DMS 273 (cell line): Measurements from ENCODE around the gene IGSF21.
"Not testable (repeated sequence)": the region's sequence is repeated elsewhere in the genome, so short reads cannot be mapped to it uniquely, and the experiment has no call there.

ENCODE experiments used
- DNase-seq: peaks from one replicate; lab custom pipeline; 2025; ENCODE audit not compliant: unreplicated experiment; lab: John Stamatoyannopoulos, UW

IGSF21 gene

DNA sequence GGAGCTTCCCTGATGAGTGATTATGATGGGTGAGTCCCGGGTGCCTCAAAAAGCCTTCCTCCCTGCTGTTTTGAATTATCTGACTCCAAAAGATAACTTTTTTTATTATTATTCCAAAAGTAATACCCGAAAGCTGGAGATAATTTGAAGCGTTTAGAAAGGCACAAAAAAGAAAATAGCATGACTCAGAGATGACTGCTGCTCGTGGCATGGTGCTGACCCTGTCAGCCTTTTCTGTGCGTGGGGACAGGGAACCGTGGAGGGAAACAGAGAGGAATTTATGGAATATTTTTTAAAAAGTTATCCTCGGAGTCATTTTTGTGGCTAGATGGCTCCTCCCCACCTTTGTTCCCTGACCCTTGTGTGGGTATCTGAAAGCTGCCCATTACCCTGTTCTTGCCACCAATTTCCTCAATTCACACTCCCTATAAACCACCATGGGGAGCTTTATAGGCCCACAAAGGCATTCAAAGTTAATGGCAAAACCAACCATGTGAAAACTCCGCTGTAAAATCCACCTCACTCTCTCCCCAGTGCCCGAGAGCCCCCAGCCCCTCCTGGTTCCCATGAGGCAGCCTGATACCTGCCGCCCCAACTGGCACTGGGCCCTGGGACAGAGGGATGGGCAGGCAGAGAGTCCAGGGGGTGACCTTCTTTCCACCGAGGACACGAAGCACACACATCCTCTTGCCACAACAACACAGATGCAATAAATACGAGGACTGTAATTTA lies 37.5 kb downstream of the IGSF21 start:
- DNase-seq = no peak

GRCh38 chr1:18145851-18146618 lies 38.4 kb downstream of the IGSF21 start:
- DNase-seq = no peak

- DNase-seq = no peak
Observed at GRCh38 chr1:18146886-18147285, 39.3 kb downstream of the IGSF21 start.

- DNase-seq = no peak
Observed at GRCh38 chr1:18147672-18148071, 40.1 kb downstream of the IGSF21 start.

DNA sequence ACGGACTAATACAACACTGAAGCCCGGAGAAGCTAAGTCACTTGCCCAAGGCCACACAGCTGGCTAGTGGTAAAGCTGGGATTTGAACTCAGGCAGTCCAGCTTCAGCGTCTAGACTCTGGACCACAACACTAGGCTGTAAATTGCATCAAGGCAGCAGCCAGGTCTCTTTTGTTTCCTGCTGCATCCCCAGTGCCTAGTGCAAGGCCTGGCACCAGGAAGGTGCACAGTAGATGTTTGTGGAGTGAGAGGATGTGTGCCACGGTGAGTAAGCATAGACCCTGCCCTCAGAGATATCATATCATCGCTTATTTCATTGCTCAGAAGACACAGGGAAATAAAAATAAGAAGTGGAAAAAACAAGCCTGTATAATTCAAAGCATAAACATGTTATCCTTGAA lies 40.9 kb downstream of the IGSF21 start:
- DNase-seq = no peak

DNA sequence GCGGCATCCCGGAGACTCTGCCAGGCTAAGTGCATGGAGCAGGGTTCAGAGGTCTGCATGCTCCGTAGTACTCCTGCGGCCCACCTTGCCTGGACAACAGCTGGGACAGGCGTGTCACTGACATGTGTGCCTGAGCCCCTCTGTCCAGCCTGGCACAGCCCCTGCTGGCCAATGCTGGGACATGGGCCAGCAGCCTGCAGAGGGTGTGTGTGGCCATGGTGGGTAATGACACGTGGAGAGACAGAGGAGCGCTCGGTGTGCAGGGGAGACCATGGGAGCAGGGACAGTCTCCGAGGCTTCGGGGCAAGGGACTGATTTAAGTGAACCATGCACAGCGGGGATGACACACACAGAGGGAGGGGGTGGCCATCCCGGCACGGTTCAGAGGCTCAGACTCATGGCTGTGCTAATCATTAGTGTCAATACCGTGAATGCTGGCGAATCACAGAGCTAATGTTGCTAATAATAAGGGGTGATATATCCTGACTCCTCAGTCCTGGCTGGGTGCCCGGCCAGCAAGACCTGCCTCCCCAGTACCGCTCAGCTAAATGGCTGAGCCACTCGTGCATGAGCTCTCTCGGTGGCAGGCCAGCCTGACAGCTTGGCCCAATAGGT lies 41.5 kb downstream of the IGSF21 start:
- DNase-seq = peak; percentile 39

- no peak for DNase-seq
Observed at GRCh38 chr1:18151436-18152122, 44.0 kb downstream of the IGSF21 start.

DNA sequence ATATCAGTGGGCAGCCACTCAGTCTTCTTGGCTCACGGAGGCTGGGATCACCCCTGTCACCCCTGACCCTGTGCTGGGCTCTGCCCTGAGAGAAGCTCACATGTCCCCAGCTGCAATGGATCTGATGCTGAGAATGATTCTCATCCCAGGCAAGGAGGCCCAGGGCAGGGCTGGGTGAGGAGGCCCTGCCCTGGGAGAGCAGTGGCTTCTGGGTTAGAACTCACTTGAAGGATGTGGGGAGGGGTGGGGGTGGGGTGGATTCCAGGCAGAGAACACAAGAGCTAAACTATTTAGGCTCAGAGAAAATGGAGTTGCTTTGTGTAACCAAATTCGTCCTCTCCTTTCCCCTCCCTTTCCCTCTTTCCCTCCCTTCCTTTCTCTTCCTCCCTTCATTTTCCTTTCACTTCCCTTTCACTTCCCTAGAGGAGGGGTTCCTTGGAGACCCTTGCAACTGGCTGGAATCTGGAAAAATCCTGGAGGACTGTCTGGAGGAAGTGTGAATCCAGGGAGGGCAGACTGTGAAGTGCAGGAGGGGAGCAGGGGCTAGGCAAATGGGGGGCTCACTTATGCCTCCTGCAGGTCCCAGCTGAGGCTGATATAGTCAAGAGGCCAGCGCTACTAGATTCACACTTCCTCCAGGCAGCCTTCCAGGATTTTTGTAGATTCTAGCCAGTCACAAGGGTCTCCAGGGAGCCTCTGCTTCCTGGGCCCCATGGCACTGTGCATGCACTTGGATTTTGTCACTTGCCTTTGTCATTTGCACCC lies 47.0 kb downstream of the IGSF21 start:
- DNase-seq = no peak

GRCh38 chr1:18155881-18156385 lies 48.3 kb downstream of the IGSF21 start:
- DNase-seq = no peak

GRCh38 chr1:18157352-18157751 lies 49.8 kb downstream of the IGSF21 start:
- DNase-seq = no peak

DNA sequence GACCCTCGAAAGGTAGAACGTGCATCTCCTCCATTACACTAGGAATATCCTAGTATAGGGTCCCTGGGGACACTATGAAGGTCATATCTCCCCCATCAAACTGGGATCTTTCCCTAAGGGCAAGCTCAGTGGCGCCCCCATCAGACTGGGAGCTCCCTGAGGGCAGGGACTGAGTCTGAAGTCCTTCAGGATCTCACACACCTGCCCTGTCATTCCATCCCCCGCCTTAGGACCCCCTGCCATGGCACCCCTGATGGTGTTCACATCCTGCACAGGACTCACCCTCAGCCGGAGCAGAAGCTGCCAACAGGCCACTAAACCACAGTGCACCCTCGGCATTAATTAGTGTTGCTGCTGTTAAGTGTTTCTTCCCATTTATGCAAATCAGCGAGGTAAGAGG lies 50.4 kb downstream of the IGSF21 start:
- no peak for DNase-seq

DNA sequence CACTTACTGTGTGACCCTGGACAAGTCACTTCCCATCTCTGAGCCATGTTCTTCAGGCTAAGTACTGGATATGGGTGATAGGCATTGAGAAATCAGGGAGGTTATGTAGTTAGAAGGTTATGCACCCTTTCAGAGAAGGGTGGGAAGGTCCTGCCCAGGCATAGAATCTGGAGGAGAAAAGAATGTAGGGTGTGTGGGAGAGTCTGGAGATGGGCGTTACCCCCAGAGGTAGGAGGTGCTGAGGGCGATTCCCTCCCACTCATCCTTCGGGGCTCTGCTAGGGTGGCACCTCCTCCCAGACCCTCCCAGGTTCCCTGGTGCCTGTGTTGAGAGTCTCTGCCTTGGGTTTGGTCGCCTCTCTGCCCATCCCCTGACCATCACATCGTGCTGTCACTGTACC lies 51.1 kb downstream of the IGSF21 start:
- DNase-seq = no peak

- no peak for DNase-seq
Observed at GRCh38 chr1:18160290-18160942, 52.8 kb downstream of the IGSF21 start.

GRCh38 chr1:18161690-18162089 lies 54.1 kb downstream of the IGSF21 start:
- no peak for DNase-seq

GRCh38 chr1:18165640-18166039 lies 58.0 kb downstream of the IGSF21 start:
- DNase-seq = not testable (repeated sequence)

DNA sequence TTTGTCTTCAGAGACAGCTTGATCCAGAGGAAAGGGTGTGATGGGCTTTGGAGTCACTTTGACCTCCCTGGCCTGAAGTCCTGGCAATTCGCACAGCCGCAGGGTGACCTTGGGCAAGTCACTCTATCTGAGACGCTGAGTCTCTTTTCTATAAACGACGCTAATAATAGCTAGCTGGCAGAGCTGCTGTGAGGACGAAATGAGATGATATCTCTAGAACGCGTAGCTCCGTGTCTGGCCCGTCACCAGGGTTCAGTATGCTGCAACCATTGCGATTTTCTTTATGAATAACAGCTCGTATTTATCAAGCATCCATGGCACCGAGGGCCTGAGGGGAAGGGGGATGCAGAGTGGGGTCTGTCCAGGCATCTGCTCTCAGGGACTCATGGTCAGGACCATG lies 58.7 kb downstream of the IGSF21 start:
- DNase-seq = no peak

DNA sequence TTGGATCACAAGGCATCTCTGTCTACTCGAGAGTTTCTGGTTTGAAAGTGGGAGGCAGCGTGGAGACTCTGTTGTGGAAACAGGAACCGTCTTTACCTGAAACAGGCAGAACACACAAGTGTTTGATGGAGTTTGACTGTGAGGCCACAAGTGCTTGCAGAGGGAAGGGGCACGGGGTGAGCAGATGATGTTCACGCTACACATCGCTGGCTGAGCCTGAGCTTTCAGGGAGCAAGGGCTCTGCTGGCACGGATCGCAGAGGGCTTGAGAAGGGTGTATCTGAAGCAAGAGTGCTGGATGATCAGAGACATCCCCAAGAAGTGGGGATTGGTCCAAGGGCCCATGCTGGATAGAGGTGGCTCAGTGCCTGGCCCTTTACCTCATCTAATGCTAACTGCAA lies 59.3 kb downstream of the IGSF21 start:
- DNase-seq = no peak

- DNase-seq = no peak
Observed at GRCh38 chr1:18170444-18170843, 62.8 kb downstream of the IGSF21 start.

DNA sequence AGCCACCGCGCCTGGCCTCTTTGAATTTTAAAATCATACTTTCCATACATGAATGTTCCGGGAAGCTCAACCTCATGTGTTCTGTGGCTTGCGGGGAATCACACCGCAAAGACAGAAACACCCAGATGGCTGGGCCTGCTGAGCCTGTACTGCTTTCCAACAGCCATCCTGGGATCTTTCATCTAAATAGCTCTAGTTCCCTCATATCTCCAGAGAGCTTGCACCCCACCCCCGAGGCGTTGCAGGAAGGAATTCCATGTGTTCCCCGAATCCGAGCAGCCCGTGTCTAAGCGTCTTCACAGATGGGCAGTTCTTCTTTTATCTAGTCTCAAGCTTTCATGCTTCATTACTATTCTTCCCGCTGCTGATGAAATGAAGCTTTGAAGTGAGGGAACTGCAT lies 66.4 kb downstream of the IGSF21 start:
- DNase-seq = no peak

DNA sequence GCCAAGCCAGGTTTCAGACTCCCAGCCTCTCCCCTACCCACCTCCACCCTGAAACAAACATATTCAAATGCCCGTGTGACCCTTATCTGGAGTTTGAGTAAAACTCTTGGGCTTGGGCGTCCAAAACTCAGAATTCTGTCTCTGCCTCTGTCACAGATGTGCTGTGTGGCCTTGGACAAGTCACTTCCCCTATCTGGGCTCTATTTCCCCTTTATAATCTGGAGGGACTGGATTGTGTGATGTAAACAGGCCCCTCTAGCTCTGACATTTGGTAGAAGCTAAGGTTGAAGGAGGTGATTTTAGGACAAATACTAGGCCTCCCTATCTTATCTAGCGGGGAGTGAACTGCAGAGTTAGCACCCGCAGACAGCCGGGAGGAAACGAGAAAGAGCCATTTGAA lies 67.5 kb downstream of the IGSF21 start:
- DNase-seq = no peak
